HG03064 (cell line): ENCODE results near the gene ATG101.

Experiments used
- ATAC-seq: cut with Tn5 transposase; IDR thresholded peaks from one replicate; pipeline ENCODE4 v1.9.1; 2021; ENCODE audit warnings: low read depth; ENCODE audit not compliant: unreplicated experiment

Gene ATG101

GRCh38 chr12:52056801-52057637, 12.8 kb upstream of the ATG101 start:
- no peak for ATAC-seq

- no peak for ATAC-seq
Observed at GRCh38 chr12:52057638-52058576, 11.9 kb upstream of the ATG101 start.

- no peak for ATAC-seq
Observed at GRCh38 chr12:52058631-52059361, 11.0 kb upstream of the ATG101 start.

GRCh38 chr12:52059582-52060497, 9.9 kb upstream of the ATG101 start:
- ATAC-seq = no peak

DNA sequence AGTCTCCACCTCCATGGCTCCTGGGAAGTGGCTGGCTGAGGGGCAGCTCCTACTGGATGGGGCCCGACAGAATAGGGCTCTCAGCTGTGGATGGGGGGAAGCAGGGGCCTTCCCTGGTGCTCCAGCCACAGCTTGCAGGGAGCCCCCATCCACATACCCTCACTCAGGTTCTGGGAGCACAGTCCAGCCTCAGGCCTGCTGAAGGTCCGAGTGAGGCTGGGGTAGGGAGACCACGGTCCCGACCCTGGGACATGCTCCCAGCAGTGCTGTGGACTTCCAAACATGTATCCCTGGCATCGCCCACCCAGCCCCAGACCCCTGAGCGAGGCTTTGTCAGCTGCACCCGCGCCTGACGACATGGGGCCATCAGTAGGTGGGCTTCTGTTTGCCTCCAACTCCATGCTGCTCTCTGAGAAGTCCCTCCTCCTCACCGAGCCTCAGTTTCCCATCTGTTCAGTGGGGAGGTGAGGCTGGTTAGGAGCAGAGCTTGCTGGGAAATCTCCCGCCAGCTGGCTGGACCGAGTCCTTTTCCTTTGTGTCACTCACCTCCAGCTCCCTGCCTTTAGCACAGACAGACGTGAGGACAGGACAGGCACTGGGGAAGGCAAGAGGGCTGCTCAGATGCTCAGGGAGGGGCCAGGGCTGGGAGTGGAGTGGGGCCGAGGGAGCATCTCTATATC, 9.1 kb upstream of the ATG101 start:
- ATAC-seq = no peak

- ATAC-seq = no peak
Observed at GRCh38 chr12:52061470-52062166, 8.2 kb upstream of the ATG101 start.

DNA sequence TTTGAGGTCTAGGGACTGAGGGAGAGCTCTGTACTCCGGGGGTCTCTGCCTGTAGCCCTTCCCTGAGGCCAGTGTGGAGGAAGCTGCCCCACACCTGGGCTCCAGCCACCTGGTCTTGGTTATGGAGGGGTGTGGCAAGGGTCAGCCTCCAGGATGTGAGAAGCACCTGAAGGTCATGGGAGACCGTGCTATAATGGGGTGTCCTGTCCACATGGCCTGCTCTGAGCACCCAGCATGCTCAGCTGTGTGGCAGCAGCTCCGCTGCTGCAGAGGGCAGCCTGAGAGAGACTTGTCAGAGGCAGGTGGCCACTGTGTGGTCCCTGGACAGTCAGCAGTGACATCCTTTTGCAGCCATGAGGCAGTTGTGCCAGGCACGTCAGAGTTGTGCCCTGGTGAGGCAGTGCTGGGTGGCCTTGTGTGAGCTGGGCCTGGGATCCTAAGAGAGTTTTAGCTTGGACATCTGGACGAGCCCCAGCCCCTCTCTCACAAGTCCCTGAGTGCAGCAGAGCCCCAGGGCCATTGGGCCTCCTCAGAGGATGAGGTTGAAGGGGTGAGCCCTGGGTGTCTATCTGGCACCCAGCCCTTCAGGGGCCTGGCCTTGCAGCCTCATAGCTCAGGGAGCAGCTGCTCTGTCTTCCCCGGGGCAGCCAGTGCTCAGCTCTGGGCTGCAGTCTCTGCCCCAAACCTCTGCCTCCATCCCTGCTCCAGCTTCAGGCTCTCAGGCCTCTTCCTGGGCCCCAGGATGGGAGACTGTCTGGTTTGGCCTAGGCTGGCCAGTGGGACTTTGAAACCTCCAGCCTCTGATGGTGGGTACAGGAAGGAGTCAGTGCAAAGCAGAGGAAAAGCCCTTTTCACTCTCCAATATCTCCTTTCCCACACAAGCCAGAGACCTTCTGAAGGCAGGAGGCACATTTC, 7.4 kb upstream of the ATG101 start:
- ATAC-seq = no peak

DNA sequence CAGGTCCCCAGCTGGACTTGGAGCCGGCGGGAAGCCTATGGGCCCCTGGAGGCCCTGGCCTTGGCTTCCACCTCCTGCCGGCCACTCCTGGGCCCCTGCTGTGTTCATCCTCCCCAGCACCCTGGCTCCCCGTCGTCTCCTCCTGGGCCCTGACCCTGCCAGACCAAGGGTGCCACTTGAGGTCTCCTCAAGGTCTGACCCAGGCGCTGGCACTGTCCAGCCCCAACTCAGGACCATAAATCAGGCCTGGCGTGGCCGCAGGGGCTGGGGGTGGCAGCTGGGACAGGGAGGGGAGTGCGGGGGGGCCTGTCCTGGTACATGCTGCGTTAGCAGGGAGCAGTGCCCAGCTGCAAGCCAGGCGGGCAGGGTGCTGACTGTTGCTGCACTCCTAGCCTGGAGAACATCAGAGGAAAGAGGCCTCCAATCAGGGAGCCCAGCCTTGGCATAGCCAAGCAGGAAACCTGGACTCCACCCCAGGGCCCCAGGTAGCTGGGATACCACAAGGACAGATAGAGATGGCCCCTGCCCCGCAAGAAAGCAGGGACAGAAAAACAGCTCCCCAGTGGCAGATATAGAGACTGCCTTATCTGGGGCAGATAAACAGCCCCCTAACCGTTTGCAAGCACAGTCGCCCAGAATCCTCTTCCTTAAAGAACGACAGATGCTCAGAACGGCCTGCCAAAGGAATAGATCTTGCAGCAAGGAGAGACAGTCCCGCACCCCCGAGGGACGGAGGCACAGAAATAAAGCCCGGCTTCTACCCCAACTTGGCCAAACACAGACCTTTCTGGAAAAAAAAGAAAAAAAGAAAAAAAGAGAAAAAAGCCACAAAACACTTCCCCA, 6.5 kb upstream of the ATG101 start:
- no peak for ATAC-seq

DNA sequence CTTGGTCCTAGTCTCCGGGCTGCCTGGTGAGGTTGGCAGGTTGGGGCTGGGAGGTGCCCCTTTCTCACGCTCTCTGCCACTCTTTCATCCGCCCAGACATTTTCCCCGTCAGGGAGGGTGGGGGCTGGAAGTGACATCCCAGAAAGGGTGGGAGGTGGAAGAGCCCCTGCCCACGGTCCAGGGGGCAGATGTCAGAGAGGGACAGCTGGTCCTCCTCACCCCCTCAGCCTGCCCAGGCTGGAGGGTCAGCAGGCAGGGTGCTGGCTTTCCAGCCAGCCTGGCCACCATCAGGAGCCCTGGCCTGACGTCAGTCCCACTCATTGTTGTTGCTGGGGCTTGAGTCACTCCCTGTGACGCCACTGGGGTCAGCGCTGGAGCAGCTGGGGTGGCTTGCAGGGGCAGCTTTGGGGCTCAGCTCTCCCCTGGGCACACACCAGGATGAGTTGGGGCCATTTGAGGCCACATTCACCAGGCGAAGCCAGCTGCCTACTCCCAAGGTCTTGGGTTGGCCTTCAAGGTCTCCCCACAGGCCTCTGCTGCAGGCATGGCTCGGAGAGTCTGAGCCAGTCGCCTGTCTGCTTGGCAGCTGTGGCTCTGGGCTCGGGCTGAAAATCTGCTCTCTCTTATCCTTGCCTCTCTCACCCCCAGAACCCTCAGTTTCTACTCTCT, 5.7 kb upstream of the ATG101 start:
- no peak for ATAC-seq

GRCh38 chr12:52066346-52067080, 3.3 kb upstream of the ATG101 start:
- ATAC-seq = no peak

GRCh38 chr12:52067081-52067374, 2.8 kb upstream of the ATG101 start:
- no peak for ATAC-seq

DNA sequence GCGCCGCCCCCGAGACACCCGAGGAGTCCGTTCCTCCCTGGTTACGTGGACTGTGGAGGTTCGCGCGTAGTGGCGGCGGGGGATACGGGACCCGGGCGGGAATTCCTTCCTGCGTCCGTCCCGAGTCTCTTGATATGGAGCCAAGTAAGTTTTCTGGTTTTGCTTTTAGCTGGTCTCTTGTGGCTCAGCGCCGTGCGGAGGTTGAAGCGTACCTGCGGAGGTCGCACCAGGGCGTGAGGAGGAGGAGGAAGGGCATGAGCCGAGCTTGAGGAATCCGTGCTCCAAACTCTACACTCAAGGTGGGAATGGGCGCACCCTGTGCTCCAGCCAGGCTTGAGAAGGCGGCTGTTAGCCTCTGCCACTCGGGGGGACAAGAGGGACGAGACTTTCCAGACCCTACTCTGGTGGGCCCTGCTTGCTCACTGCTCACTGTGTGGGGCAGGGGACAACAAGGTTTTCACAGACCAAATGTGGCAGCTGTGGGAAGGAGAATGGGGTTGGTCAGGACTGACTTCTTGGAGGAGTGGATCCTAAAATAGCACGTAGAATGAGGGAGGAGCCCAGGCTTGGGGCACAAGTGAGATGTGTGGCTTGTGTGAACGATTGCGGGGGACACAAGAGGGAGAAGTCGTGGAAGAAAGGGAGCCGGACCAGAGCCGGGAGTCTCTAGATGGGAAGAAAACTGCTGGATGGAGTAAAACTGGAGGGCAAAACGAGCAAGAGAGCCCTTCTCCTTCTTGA, 577 bp downstream of the ATG101 start:
- peak; percentile 13 for ATAC-seq

DNA sequence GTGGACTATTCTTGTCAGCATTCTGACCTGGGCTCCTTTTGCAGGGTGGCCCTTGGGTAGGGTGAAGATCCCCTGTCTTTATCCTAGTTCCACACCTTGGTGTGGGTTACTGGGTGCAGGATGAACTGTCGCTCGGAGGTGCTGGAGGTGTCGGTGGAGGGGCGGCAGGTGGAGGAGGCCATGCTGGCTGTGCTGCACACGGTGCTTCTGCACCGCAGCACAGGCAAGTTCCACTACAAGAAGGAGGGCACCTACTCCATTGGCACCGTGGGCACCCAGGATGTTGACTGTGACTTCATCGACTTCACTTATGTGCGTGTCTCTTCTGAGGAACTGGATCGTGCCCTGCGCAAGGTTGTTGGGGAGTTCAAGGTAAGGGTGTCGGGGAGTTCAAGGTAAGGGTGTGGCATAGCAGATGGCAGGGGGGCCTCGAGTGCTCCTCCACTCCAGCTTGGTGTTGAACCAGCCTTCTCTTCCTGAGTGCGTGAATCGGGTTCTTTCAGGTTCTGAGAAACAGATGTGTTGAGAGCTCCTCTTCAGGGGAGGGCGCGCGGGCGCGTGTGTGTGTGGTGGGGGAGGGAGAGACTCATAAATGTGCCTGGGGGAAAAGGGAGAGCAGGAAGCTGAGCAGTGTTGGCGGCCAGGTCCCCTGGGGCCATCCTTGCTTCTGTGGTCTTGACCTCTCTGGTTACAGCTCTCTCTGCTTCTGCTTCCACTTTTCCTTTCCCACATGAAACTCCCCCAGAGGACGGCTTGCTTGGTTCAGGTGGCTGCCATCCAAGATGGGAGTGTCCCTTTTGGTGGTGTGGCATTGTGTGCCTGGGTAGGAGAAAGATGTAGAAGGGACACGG, 4.0 kb downstream of the ATG101 start:
- no peak for ATAC-seq
